Subcutaneous adipose tissue (tissue), 4 donors: ENCODE data around the gene UBE2R2. TPM values are rescaled to one million over a fixed set of nuclear protein-coding genes. Genes with fewer than 3 reads are reported as not detected.

ENCODE experiments used
- CTCF ChIP-seq: fragments of 450-650 bp; IDR thresholded peaks from one replicate; pipeline ENCODE4 v1.5.1; 2016; ENCODE audit warnings: low read depth, mild to moderate bottlenecking, control low read depth, antibody characterized with exemption, moderate library complexity
- total RNA-seq, 4 donors: library from RNA; depleted of rRNA; stranded (reverse); fragments of >200 nt; gene quantifications; one replicate each; pipeline ENCODE4 v1.1.0, GENCODE V29; 2016

UBE2R2 gene
- total RNA-seq, 4 donors from 2014 or later = 32.4 to 36.9 (median 35.1) TPM

- no peak for TF ChIP-seq CTCF
Measured at GRCh38 chr9:33818167-33818846, 1.3 kb downstream of the UBE2R2 start.

GRCh38 chr9:33818847-33819500 lies 2.0 kb downstream of the UBE2R2 start:
- TF ChIP-seq CTCF = no peak

- TF ChIP-seq CTCF = no peak
Measured at GRCh38 chr9:33820231-33820745, 3.3 kb downstream of the UBE2R2 start.

- TF ChIP-seq CTCF = no peak
Measured at GRCh38 chr9:33823801-33824200, 6.8 kb downstream of the UBE2R2 start.

GRCh38 chr9:33835625-33836260 lies 18.8 kb downstream of the UBE2R2 start:
- no peak for TF ChIP-seq CTCF

GRCh38 chr9:33837138-33837537 lies 20.2 kb downstream of the UBE2R2 start:
- no peak for TF ChIP-seq CTCF

- no peak for TF ChIP-seq CTCF
Measured at GRCh38 chr9:33840381-33840780, 23.4 kb downstream of the UBE2R2 start.
